HEK293 (cell line): ENCODE measurements around the gene MCM8.

Source experiments
- CTCF ChIA-PET: fragments of 350-600 bp; formaldehyde crosslinking; extraction: SDS; loops from one replicate; lab custom pipeline; 2021; ENCODE audit warnings: antibody characterized with exemption; lab: Yijun Ruan, JAX
- POLR2A ChIA-PET: fragments of 300-600 bp; formaldehyde crosslinking; extraction: SDS; loops from one replicate; lab custom pipeline; 2020; ENCODE audit warnings: antibody characterized with exemption, inconsistent platforms; lab: Yijun Ruan, JAX
- H3K27ac ChIP-seq: fragments of 200-500 bp; sonication (Bioruptor generic); 2 replicates; pipeline ENCODE4 v1.5.1; 2014; ENCODE audit warnings: low read depth, low read length, control low read depth, inconsistent platforms; ENCODE audit errors: extremely low read depth
- H3K36me3 ChIP-seq, 2 experiments: fragments of 200-500 bp in 1 of 2; sonication (Bioruptor generic) in 1 of 2; 1 replicate in 1 of 2; 2 replicates in 1 of 2; pipeline ENCODE4 v1.5.1; 2014 to 2017; ENCODE audit warnings: inconsistent platforms in 2 of 2, low read length in 2 of 2; ENCODE audit not compliant: control insufficient read depth in 2 of 2, insufficient read depth in 1 of 2
- H3K4me1 ChIP-seq: fragments of 200-500 bp; sonication (Bioruptor generic); 2 replicates; pipeline ENCODE4 v1.5.1; 2014; ENCODE audit warnings: mild to moderate bottlenecking, low read length, inconsistent platforms; ENCODE audit not compliant: control insufficient read depth, insufficient read depth
- H3K4me3 ChIP-seq: 2 replicates; pipeline ENCODE4 v1.5.1; 2011; ENCODE audit warnings: low read depth, mild to moderate bottlenecking, control low read depth, low read length, moderate library complexity
- H3K9me3 ChIP-seq: fragments of 200-500 bp; sonication (Bioruptor generic); 2 replicates; pipeline ENCODE4 v1.5.1; 2014; ENCODE audit warnings: low read depth, low read length, inconsistent platforms; ENCODE audit not compliant: control insufficient read depth, insufficient read depth
- FEZF1 ChIP-seq: fragments of 450-650 bp; formaldehyde crosslinking; IDR thresholded peaks from 2 replicates; pipeline ENCODE4 v1.5.1; 2016; ENCODE audit warnings: missing biosample characterization, missing genetic modification characterization
- GLIS1 ChIP-seq: fragments of 450-650 bp; formaldehyde crosslinking; IDR thresholded peaks from 2 replicates; pipeline ENCODE4 v1.5.1; 2016; ENCODE audit warnings: missing biosample characterization, missing genetic modification characterization
- YY1 ChIP-seq: fragments of 450-650 bp; formaldehyde crosslinking; IDR thresholded peaks from 2 replicates; pipeline ENCODE4 v1.5.1; 2018; ENCODE audit warnings: missing biosample characterization, missing genetic modification characterization
- ZFHX2 ChIP-seq: fragments of 450-650 bp; formaldehyde crosslinking; conservative IDR thresholded peaks from 2 replicates; pipeline ENCODE4 v1.5.1; 2016; ENCODE audit warnings: missing biosample characterization, missing genetic modification characterization
- ZIC2 ChIP-seq: fragments of 450-650 bp; formaldehyde crosslinking; IDR thresholded peaks from 2 replicates; pipeline ENCODE4 v1.5.1; 2016; ENCODE audit warnings: missing biosample characterization, missing genetic modification characterization
- ZNF114 ChIP-seq: fragments of 450-650 bp; formaldehyde crosslinking; IDR thresholded peaks from 2 replicates; pipeline ENCODE4 v1.5.0; 2017; ENCODE audit warnings: missing biosample characterization, missing genetic modification characterization
- ZNF354C ChIP-seq: fragments of 450-650 bp; formaldehyde crosslinking; IDR thresholded peaks from 2 replicates; pipeline ENCODE4 v1.5.1; 2016; ENCODE audit warnings: missing biosample characterization, missing genetic modification characterization, low read depth, borderline replicate concordance
- ZNF501 ChIP-seq: fragments of 450-650 bp; formaldehyde crosslinking; IDR thresholded peaks from 2 replicates; pipeline ENCODE4 v1.5.1; 2016; ENCODE audit warnings: missing biosample characterization, missing genetic modification characterization
- TF ChIP-seq, protein P1 (sequence below): fragments of 450-650 bp; formaldehyde crosslinking; IDR thresholded peaks from 2 replicates; pipeline ENCODE4 v1.5.0; 2017; ENCODE audit warnings: missing biosample characterization, missing genetic modification characterization, borderline replicate concordance
- TF ChIP-seq, protein P2 (sequence below): fragments of 450-650 bp; formaldehyde crosslinking; IDR thresholded peaks from 2 replicates; pipeline ENCODE4 v1.5.1; 2016; ENCODE audit warnings: missing biosample characterization, missing genetic modification characterization
- TF ChIP-seq, protein P3 (sequence below): fragments of 450-650 bp; formaldehyde crosslinking; conservative IDR thresholded peaks from 2 replicates; pipeline ENCODE4 v1.5.1; 2016; ENCODE audit warnings: low read depth, missing biosample characterization, missing genetic modification characterization

The MCM8 gene

DNA sequence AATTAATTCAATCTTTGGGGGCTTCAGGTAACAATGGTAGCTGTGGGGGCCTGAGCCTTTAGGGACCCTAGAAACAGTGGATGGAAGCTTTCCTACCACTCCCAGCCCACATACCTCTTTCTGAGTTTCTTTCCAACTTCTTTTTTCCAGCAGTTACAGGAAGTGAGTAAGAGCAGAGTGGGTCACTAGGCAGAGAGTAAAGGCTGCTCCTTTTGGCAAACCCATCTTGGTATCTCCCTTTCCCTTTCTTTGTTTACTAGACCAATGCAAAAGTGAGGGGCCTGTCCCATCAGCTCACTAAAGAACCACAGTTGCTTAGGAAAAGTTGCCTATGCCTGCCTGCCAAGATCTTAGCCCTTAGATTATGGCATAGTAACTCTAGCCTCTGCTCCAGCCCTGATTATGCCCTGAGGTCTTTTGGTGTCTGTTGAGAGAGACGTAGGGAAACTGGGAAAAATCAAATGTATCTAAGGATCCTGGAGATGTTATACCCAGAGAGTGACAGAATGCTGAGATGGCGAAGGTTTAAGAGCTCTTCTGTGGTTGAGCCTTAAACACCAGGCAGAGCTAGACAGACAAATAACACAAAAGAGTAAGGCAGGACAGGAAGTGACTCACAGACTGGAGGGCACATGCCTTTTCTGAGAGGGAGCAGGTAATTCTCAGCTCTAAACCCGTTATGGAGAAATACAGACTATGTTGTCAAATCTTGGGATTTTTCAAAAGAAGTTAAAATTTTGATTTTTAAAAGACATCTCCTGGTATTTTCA, 31.4 kb upstream of the MCM8 start:
- Histone ChIP-seq H3K27ac (no peak overlapping the region), H3K4me1 (peaks cover 3% of the 10 kb centered on the region; the same call in 1 of the 2 replicates), H3K9me3 (no peaks in the 10 kb centered on the region)
- no peak for TF ChIP-seq FEZF1 (tag by site-specific recombination)
- no peak for TF ChIP-seq YY1 (tag by site-specific recombination)
- no peak for TF ChIP-seq GLIS1 (tag by site-specific recombination)
- TF ChIP-seq ZNF501: no peak
- TF ChIP-seq ZNF114 (tag by site-specific recombination): no peak
- TF ChIP-seq, protein P1, sequence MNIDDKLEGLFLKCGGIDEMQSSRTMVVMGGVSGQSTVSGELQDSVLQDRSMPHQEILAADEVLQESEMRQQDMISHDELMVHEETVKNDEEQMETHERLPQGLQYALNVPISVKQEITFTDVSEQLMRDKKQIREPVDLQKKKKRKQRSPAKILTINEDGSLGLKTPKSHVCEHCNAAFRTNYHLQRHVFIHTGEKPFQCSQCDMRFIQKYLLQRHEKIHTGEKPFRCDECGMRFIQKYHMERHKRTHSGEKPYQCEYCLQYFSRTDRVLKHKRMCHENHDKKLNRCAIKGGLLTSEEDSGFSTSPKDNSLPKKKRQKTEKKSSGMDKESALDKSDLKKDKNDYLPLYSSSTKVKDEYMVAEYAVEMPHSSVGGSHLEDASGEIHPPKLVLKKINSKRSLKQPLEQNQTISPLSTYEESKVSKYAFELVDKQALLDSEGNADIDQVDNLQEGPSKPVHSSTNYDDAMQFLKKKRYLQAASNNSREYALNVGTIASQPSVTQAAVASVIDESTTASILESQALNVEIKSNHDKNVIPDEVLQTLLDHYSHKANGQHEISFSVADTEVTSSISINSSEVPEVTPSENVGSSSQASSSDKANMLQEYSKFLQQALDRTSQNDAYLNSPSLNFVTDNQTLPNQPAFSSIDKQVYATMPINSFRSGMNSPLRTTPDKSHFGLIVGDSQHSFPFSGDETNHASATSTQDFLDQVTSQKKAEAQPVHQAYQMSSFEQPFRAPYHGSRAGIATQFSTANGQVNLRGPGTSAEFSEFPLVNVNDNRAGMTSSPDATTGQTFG: no peak
- TF ChIP-seq, protein P2, sequence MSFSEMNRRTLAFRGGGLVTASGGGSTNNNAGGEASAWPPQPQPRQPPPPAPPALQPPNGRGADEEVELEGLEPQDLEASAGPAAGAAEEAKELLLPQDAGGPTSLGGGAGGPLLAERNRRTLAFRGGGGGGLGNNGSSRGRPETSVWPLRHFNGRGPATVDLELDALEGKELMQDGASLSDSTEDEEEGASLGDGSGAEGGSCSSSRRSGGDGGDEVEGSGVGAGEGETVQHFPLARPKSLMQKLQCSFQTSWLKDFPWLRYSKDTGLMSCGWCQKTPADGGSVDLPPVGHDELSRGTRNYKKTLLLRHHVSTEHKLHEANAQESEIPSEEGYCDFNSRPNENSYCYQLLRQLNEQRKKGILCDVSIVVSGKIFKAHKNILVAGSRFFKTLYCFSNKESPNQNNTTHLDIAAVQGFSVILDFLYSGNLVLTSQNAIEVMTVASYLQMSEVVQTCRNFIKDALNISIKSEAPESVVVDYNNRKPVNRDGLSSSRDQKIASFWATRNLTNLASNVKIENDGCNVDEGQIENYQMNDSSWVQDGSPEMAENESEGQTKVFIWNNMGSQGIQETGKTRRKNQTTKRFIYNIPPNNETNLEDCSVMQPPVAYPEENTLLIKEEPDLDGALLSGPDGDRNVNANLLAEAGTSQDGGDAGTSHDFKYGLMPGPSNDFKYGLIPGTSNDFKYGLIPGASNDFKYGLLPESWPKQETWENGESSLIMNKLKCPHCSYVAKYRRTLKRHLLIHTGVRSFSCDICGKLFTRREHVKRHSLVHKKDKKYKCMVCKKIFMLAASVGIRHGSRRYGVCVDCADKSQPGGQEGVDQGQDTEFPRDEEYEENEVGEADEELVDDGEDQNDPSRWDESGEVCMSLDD (tag by site-specific recombination): no peak
- no peak for TF ChIP-seq ZNF354C (tag by site-specific recombination)
- TF ChIP-seq, all 188 proteins: peak for 0
- CTCF ChIA-PET: interaction anchor here (0.6 to 1.0 kb wide), 4 partner anchors 23 to 232 kb away, joined by 3 to 4 read pairs (median 3); no protein-coding TSS in a partner anchor
- Histone ChIP-seq H3K36me3 (no peaks in the 10 kb centered on the region), H3K4me3 (no peak overlapping the region)
- POLR2A ChIA-PET: no interaction called here

DNA sequence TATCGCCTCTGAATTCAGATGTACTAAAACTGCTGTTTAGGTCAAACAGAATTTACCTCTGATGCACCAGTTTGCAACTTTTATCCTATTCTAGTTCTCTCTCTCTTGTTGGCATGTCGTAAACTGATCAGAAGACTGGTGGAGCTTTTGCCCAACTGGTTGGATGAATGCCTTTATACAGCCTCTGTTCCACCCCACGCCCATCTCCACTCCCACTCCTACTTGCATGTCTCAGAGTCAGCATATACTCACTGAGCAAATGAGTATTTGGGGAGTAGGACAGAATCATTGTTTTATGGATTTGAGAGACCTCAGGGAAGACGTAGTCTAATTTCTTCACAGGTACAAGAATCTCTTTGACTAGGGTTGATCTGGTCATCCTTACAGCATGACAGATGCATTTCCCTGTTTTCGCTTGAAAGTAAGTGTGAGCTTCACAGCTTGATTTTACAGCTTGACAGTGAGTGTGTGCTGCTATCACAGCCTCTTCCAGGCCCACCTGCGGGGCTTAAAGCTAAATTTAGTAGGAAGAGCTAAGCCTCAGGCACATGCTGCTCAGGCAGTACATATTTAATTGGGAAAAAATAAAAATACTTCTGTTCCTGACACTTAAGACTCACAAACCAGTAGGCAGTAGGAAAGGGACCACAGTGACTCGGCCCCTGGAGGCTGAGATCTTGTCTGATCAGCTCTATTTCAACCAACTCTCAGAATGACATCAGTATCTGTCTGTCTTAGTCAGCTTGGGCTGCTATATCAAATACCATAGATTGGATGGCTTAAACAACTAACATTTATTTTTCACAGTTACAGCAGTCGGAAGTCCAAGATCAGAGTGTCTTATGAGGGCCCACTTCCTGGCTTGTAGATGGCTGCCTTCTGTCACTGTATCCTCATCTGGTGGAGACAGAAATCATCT, 30.6 kb upstream of the MCM8 start:
- TF ChIP-seq, protein P3, sequence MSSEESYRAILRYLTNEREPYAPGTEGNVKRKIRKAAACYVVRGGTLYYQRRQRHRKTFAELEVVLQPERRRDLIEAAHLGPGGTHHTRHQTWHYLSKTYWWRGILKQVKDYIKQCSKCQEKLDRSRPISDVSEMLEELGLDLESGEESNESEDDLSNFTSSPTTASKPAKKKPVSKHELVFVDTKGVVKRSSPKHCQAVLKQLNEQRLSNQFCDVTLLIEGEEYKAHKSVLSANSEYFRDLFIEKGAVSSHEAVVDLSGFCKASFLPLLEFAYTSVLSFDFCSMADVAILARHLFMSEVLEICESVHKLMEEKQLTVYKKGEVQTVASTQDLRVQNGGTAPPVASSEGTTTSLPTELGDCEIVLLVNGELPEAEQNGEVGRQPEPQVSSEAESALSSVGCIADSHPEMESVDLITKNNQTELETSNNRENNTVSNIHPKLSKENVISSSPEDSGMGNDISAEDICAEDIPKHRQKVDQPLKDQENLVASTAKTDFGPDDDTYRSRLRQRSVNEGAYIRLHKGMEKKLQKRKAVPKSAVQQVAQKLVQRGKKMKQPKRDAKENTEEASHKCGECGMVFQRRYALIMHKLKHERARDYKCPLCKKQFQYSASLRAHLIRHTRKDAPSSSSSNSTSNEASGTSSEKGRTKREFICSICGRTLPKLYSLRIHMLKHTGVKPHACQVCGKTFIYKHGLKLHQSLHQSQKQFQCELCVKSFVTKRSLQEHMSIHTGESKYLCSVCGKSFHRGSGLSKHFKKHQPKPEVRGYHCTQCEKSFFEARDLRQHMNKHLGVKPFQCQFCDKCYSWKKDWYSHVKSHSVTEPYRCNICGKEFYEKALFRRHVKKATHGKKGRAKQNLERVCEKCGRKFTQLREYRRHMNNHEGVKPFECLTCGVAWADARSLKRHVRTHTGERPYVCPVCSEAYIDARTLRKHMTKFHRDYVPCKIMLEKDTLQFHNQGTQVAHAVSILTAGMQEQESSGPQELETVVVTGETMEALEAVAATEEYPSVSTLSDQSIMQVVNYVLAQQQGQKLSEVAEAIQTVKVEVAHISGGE (tag by site-specific recombination): no peak
- TF ChIP-seq ZFHX2 (tag by site-specific recombination): peak; percentile 35; the same call in 1 of the 2 replicates
- 0 out of 2 replicates have a peak, but pooled peaks have one; percentile 22 for TF ChIP-seq ZIC2
- H3K4me3 ChIP-seq: no peak overlapping the region
- H3K36me3 ChIP-seq: no peaks in the 10 kb centered on the region
- H3K9me3 ChIP-seq: no peaks in the 10 kb centered on the region
- H3K27ac ChIP-seq: no peak overlapping the region
- H3K4me1 ChIP-seq: peaks cover 3% of the 10 kb centered on the region; the same call in 1 of the 2 replicates
- ChIA-PET CTCF (interaction anchor here (1.0 kb wide), 2 partner anchors 22 to 113 kb away, joined by 3 read pairs; no protein-coding TSS in a partner anchor), POLR2A (no interaction called here)
